ENCODE data around the gene LOXHD1.

The LOXHD1 gene

GRCh38 chr18:46474487-46475389 is 182.3 kb downstream of the LOXHD1 start:
- DNase-seq, result no peak

DNA sequence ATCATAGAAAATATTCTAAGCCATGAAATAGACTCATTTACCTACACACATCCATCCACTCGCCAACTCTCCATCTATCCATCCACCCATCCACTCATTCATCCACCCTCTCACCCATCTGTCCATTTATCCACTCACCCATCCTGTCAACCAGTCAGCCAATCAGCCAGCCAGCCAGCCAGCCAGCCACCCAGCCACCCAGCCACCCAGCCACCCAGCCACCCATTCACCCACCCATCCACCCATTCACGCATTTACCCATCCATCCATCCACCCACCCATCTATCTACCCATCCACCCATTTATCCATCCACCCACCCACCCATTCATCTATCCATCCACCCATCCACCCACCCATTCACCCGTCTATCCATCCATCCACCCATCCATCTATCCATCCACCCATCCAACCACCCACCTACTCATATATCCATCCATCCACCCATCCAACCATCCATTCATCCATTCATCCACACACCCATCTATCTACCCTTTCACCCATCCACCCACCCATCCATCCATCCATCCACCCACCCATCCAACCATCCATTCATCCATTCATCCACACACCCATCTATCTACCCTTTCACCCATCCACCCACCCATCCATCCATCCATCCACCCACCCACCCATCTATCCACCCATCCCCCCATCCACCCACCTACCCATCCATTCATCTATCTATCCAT is 185.1 kb downstream of the LOXHD1 start:
- DNase-seq, result no peak

DNA sequence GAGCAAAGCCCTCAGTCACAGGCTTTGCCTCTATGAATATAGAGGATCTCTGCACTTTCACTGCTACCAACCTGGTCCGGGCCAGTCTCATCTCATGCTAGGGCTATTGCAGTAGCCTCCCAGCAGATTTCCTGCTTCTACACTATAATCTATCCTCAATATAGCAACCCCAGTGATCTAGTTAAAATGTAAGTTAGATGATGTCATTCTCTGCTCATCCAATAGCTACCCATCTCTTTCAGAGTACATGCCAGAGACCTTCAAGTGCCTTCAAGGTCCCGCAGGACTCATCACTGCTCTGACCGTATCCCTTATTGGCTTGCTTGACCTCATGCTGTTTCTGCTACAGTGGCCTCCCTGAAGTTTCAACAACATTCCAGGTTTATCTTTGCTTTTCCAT is 186.3 kb downstream of the LOXHD1 start:
- DNase-seq, result no peak

- no peak for DNase-seq
These were observed 187.7 kb downstream of the LOXHD1 start for GRCh38 chr18:46469186-46469915.

DNA sequence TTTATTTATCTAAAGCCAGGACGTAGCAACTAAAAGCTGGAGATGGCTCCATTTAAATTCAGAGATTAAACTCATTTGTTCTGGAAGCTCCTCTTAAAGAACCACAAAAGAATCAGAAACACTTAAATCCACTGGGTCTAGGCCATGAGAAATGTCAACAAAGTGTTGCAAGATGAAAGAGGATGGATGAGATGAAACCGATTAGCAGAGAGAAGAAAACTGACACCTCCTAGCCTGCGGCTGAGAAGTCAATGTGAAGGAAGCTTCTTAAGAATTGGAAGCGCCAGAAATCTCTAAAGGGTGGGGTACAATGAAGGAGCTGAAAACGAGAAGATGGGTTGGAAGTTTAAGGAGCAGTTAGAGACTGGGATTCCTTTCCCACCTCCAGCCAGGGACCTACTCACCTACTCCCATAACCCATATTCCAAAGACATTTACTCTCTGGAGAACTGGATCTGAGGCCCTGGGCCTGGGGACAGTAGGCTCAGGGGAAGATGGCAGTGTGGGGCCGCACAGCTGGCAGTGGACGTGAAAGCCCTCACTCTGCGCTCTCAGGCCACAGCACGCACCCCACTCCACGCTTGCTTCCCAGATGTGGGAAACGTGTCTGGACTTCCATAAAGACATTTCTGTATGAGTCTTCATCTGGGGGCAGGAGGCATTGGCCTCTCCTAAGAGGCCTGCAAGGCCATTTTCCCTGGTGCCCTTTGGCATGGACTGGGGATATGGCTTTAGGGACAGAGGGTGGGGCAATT is 188.4 kb downstream of the LOXHD1 start:
- no peak for DNase-seq

GRCh38 chr18:46466234-46467160 is 190.5 kb downstream of the LOXHD1 start:
- no peak for DNase-seq

DNA sequence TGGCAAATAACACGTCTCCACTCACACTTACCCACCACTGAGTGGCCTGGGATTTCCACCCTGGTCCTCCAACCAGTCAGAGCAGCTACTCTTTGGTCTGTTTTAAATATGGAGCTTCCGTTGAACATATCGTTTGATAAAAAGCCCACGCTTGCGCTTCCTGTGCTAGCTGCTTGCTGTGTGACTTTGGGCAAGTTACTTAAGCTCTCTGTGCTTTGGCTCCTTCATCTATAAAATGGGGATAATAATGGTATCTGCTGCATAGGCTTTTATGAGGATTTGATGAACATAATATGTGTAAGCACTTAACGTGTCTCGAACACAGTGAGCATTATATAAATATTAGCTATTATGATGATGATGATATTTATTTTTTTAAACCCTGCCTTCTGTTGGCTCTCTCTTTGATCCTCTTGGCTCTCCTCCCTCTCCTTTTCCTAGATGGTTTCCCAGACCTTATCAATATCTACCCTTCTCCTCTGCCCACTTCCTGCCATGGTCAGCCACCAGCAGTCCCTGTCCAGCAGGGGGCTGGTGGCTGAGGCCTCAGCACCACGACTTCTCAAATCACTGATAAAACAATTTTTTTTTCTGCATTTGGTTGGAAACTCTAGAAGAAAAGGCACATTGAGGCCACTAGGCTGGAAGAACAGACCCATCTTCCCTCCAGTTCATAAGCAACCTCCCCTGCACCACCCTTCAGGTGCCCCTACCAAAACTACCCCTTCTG is 191.9 kb downstream of the LOXHD1 start:
- no peak for DNase-seq

DNA sequence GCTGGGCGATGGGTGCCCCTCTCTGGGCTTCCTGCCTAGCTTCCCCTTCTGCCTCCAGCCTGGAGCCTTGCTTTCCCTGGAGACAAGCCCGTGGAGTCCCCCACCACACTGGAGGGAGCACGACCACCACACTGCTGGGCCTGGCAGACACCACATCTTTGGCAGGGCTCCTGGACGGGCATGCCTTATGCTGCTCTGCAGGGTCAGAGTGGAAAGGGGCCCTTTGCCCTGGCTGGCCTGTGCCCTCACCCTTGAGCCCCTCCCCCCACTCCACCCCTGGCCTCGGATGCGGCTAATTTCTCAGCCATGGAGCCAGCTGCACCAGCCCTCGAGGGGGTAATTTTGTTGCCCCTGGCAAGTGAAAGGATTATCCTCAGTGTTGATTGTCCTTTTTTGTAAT is 194.5 kb downstream of the LOXHD1 start:
- no peak for DNase-seq

GRCh38 chr18:46461993-46462392 is 195.0 kb downstream of the LOXHD1 start:
- no peak for DNase-seq

GRCh38 chr18:46460754-46461153 is 196.3 kb downstream of the LOXHD1 start:
- no peak for DNase-seq

DNA sequence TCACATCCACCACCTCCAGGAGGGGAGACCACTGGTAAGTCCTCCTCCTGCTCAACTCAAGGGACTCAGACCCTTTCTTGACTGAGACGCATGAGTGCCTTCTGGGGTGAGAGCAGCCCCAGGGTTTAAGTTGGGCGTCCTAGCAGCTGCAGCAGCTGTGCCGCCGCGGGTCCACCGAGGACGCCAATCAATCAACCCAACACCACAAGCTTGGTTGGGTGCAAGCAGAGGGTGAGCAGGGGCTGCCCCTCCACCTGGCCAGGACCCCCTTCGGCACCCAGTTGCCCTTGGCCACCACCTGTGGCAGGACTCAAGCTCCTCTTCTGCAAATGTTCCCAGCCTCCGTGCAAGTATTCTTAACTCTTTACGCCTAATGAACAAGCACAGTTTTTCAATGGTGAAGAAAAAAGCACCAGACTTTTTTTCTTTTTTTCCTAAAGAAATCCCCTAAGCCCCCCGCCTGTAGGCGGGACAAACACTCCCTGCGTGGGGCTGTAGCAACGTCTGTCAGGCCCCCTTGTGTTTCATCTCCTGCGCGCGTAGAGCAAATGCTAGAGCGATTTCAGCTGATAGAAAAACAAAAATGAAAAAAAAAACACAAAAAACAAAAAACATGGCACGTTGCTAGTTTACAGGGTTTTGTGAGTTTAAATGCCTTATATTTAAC is 197.1 kb downstream of the LOXHD1 start:
- no peak for DNase-seq

GRCh38 chr18:46458472-46458871 is 198.5 kb downstream of the LOXHD1 start:
- DNase-seq, result no peak

GRCh38 chr18:46456691-46457090 is 200.3 kb downstream of the LOXHD1 start:
- no peak for DNase-seq

DNA sequence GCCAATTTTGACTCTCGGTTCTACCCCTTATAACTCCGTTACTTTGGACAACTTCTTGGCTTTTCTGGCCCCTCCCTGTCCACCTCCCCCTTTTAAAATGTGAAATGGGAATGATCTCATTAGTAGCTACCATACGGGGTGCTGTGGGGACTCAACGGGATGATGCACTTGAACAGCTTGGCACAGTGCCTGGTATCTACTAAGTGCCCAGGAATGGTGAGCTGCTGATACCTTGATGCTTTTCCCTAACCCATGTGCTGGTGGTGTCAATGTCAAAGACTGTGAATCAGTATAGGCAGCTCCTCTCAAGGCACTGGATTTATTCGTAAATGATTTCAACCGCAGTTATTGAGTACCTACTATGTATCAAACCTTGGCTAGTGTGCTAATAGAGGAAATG is 204.2 kb downstream of the LOXHD1 start:
- DNase-seq, result no peak

GRCh38 chr18:46449499-46449898 is 207.5 kb downstream of the LOXHD1 start:
- DNase-seq, result no peak

- no peak for DNase-seq
These were observed 208.0 kb downstream of the LOXHD1 start for GRCh38 chr18:46449033-46449432.

GRCh38 chr18:46448347-46448746 is 208.7 kb downstream of the LOXHD1 start:
- DNase-seq, result no peak

GRCh38 chr18:46447792-46448191 is 209.2 kb downstream of the LOXHD1 start:
- DNase-seq, result no peak

- no peak for DNase-seq
These were observed 209.7 kb downstream of the LOXHD1 start for GRCh38 chr18:46447323-46447722.
